Panc1 (cell line): ENCODE measurements around the gene RPL27A.

Experiments
- POLR2AphosphoS5 ChIP-seq: IDR thresholded peaks from 2 replicates; pipeline ENCODE4 v1.6.1; 2012; ENCODE audit warnings: mild to moderate bottlenecking, low read depth, low read length, moderate library complexity
- REST ChIP-seq, 2 experiments: IDR thresholded peaks; 2 replicates each; pipeline ENCODE4 v1.6.1; 2011 to 2012; ENCODE audit warnings: low read depth in 2 of 2, control low read depth in 1 of 2, low read length in 1 of 2, mild to moderate bottlenecking in 1 of 2, moderate library complexity in 1 of 2; ENCODE audit not compliant: insufficient read depth in 1 of 2
- TCF7L2 ChIP-seq: IDR thresholded peaks from 2 replicates; pipeline ENCODE4 v1.6.1; 2011; ENCODE audit warnings: mild to moderate bottlenecking, low read depth, low read length, inconsistent platforms
- TF ChIP-seq, protein P1 (sequence below): fragments of 450-650 bp; IDR thresholded peaks from 2 replicates; pipeline ENCODE4 v1.5.1; 2017; ENCODE audit warnings: mild to moderate bottlenecking

DNA sequence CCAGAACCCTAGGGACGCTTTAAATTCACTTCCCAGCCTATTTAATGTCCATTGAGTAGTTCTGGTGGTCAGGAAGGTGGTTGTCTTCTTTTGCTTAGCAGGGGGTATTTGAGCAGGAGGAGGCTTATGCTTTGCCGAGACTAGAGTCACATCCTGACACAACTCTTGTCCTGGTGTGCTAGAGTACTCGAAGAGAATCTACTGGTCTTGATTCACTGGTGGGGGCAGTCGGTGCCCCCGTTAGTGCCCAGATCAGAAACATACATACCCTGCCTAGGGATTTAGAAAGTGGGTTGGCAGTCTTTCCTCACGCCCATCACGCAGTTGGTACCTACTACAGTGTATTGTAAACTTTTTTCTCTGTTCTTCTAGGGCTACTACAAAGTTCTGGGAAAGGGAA is 2.7 kb downstream of the RPL27A start:
- TF ChIP-seq, protein P1, sequence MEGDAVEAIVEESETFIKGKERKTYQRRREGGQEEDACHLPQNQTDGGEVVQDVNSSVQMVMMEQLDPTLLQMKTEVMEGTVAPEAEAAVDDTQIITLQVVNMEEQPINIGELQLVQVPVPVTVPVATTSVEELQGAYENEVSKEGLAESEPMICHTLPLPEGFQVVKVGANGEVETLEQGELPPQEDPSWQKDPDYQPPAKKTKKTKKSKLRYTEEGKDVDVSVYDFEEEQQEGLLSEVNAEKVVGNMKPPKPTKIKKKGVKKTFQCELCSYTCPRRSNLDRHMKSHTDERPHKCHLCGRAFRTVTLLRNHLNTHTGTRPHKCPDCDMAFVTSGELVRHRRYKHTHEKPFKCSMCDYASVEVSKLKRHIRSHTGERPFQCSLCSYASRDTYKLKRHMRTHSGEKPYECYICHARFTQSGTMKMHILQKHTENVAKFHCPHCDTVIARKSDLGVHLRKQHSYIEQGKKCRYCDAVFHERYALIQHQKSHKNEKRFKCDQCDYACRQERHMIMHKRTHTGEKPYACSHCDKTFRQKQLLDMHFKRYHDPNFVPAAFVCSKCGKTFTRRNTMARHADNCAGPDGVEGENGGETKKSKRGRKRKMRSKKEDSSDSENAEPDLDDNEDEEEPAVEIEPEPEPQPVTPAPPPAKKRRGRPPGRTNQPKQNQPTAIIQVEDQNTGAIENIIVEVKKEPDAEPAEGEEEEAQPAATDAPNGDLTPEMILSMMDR: no peak
- TF ChIP-seq TCF7L2 (no peak), POLR2AphosphoS5 (no peak), REST (IDR thresholded peaks at IDR 0.05; ENCODE audit: insufficient read depth in 1 of 2, low read depth in 2 of 2, low read length in 1 of 2) (no peak)
